ENCODE measurements around the gene FAM50B.

Gene FAM50B

GRCh38 chr6:3871939-3872338 lies 22.8 kb downstream of the FAM50B start:
- DNase-seq (ENCODE audit: low spot score) = no peak

GRCh38 chr6:3872370-3872854 lies 23.2 kb downstream of the FAM50B start:
- DNase-seq (ENCODE audit: low spot score) = no peak

- DNase-seq (ENCODE audit: low spot score) = no peak
Observed at GRCh38 chr6:3873051-3873450, 23.9 kb downstream of the FAM50B start.

GRCh38 chr6:3874069-3874468 lies 24.9 kb downstream of the FAM50B start:
- no peak for DNase-seq (ENCODE audit: low spot score)

GRCh38 chr6:3875486-3875885 lies 26.3 kb downstream of the FAM50B start:
- DNase-seq (ENCODE audit: low spot score) = no peak

- no peak for DNase-seq (ENCODE audit: low spot score)
Observed at GRCh38 chr6:3876101-3876500, 26.9 kb downstream of the FAM50B start.

- no peak for DNase-seq (ENCODE audit: low spot score)
Observed at GRCh38 chr6:3876866-3877265, 27.7 kb downstream of the FAM50B start.

GRCh38 chr6:3878048-3878666 lies 29.0 kb downstream of the FAM50B start:
- DNase-seq (ENCODE audit: low spot score) = no peak

GRCh38 chr6:3879194-3879952 lies 30.2 kb downstream of the FAM50B start:
- DNase-seq (ENCODE audit: low spot score) = no peak

GRCh38 chr6:3881711-3882421 lies 32.7 kb downstream of the FAM50B start:
- no peak for DNase-seq (ENCODE audit: low spot score)

GRCh38 chr6:3882431-3882830 lies 33.3 kb downstream of the FAM50B start:
- DNase-seq (ENCODE audit: low spot score) = no peak

GRCh38 chr6:3882866-3883265 lies 33.7 kb downstream of the FAM50B start:
- no peak for DNase-seq (ENCODE audit: low spot score)

- DNase-seq (ENCODE audit: low spot score) = no peak
Observed at GRCh38 chr6:3884007-3884745, 35.0 kb downstream of the FAM50B start.

GRCh38 chr6:3885262-3886036 lies 36.3 kb downstream of the FAM50B start:
- peak; percentile 59 for DNase-seq (ENCODE audit: low spot score)

- DNase-seq (ENCODE audit: low spot score) = no peak
Observed at GRCh38 chr6:3887150-3887700, 38.1 kb downstream of the FAM50B start.

GRCh38 chr6:3888153-3888957 lies 39.2 kb downstream of the FAM50B start:
- no peak for DNase-seq (ENCODE audit: low spot score)

- no peak for DNase-seq (ENCODE audit: low spot score)
Observed at GRCh38 chr6:3890047-3890446, 40.9 kb downstream of the FAM50B start.

- DNase-seq (ENCODE audit: low spot score) = no peak
Observed at GRCh38 chr6:3891883-3892282, 42.7 kb downstream of the FAM50B start.

GRCh38 chr6:3892603-3893002 lies 43.4 kb downstream of the FAM50B start:
- DNase-seq (ENCODE audit: low spot score) = no peak

GRCh38 chr6:3893487-3893886 lies 44.3 kb downstream of the FAM50B start:
- no peak for DNase-seq (ENCODE audit: low spot score)

Data from SW480 (cell line).